Endothelial cell of umbilical vein (primary cell): ENCODE data around the gene CCSER2. TPM values are rescaled to one million over a fixed set of nuclear protein-coding genes. Genes with fewer than 3 reads are reported as not detected.

Experiments
- BruUV-seq: library from RNA; stranded (reverse); fragments of 400-500 nt; replicated peaks from 2 replicates; lab custom pipeline; 2021; lab: Mats Ljungman, UMichigan
- CTCF ChIA-PET: fragments of 300-600, 350-600 bp; sonication (Branson Sonifier 250); formaldehyde crosslinking; loops from one replicate; lab custom pipeline; 2021; ENCODE audit warnings: antibody characterized with exemption, inconsistent platforms; lab: Charles Lee
- POLR2A ChIA-PET: fragments of 300-600, 350-600 bp; sonication (Branson Sonifier 250); formaldehyde crosslinking; loops from one replicate; lab custom pipeline; 2021; ENCODE audit warnings: antibody characterized with exemption, inconsistent platforms; lab: Charles Lee
- DNase-seq: peaks from one replicate; pipeline ENCODE4 v3.0.0-alpha.2; 2011; ENCODE audit warnings: low read depth, low spot score
- FAIRE-seq: peaks from 2 replicates; lab custom pipeline; 2011; peaks lifted over from hg19 to GRCh38; lab: Jason Lieb, UNC
- H2AFZ ChIP-seq: 2 replicates; pipeline ENCODE4 v1.6.0; 2012; ENCODE audit warnings: low read depth, low read length, control low read depth, inconsistent platforms
- H3K27ac ChIP-seq: 2 replicates; pipeline ENCODE4 v1.5.1; 2011; ENCODE audit warnings: low read depth, mild to moderate bottlenecking, control low read depth, low read length, moderate library complexity; ENCODE audit not compliant: insufficient read depth
- H3K27me3 ChIP-seq, 2 experiments: 2 replicates each; pipeline versions ENCODE4 v1.6.0 to v1.6.1; 2011; ENCODE audit warnings: low read length in 2 of 2, mixed read lengths in 1 of 2; ENCODE audit not compliant: control insufficient read depth in 2 of 2, insufficient read depth in 2 of 2
- H3K36me3 ChIP-seq, 2 experiments: 2 replicates in 1 of 2; 3 replicates in 1 of 2; pipeline ENCODE4 v1.5.1; 2011; ENCODE audit warnings: low read length in 2 of 2, mild to moderate bottlenecking in 1 of 2, moderate library complexity in 1 of 2; ENCODE audit not compliant: control insufficient read depth in 2 of 2, insufficient read depth in 2 of 2; ENCODE audit errors: extremely low read depth in 1 of 2
- H3K4me1 ChIP-seq: 3 replicates; pipeline ENCODE4 v1.5.1; 2011; ENCODE audit warnings: mild to moderate bottlenecking, low read length; ENCODE audit not compliant: control insufficient read depth, insufficient read depth; ENCODE audit errors: extremely low read depth
- H3K4me2 ChIP-seq: 2 replicates; pipeline ENCODE4 v1.6.1; 2011; ENCODE audit warnings: low read length, control low read depth, mixed read lengths; ENCODE audit not compliant: insufficient read depth
- H3K4me3 ChIP-seq, 3 experiments: fragments of 200-600 bp in 1 of 3; sonication (generic), shearing (Covaris generic) in 1 of 3; replicated peaks in 1 of 3; 2 replicates each; pipeline ENCODE4 v1.5.1; 2011 to 2016; ENCODE audit warnings: control low read depth in 3 of 3, low read length in 3 of 3, mild to moderate bottlenecking in 2 of 3, inconsistent platforms in 1 of 3, low read depth in 1 of 3, moderate library complexity in 1 of 3; ENCODE audit not compliant: insufficient read depth in 1 of 3
- H3K79me2 ChIP-seq: 2 replicates; pipeline ENCODE4 v1.6.0; 2012; ENCODE audit warnings: low read length, inconsistent platforms; ENCODE audit not compliant: control insufficient read depth, insufficient read depth
- H3K9ac ChIP-seq: replicated peaks from 2 replicates; pipeline ENCODE3; 2011; ENCODE audit warnings: low read length, control low read depth; ENCODE audit not compliant: insufficient read depth; ENCODE audit errors: extremely low read depth
- H3K9me1 ChIP-seq: replicated peaks from 3 replicates; pipeline ENCODE4 v1.6.0; 2011; ENCODE audit warnings: mild to moderate bottlenecking, low read length; ENCODE audit not compliant: control insufficient read depth, insufficient read depth; ENCODE audit errors: extremely low read depth
- H3K9me3 ChIP-seq: replicated peaks from 2 replicates; pipeline ENCODE4 v1.5.1; 2012; ENCODE audit warnings: low read length, inconsistent platforms; ENCODE audit not compliant: control insufficient read depth, insufficient read depth
- H4K20me1 ChIP-seq: replicated peaks from 2 replicates; pipeline ENCODE3; 2011; ENCODE audit warnings: mild to moderate bottlenecking, low read length; ENCODE audit not compliant: control insufficient read depth, insufficient read depth; ENCODE audit errors: extremely low read depth
- CTCF ChIP-seq, 2 donors: IDR thresholded peaks; 1 replicate in 1 of 2; 2 replicates in 1 of 2; pipeline ENCODE4 v1.5.1; 2011; ENCODE audit warnings: low read length in 2 of 2, mild to moderate bottlenecking in 2 of 2, moderate library complexity in 2 of 2, control low read depth in 1 of 2, inconsistent platforms in 1 of 2, low read depth in 1 of 2; ENCODE audit not compliant: insufficient read depth in 1 of 2; ENCODE audit errors: extremely low read depth in 1 of 2
- EZH2 ChIP-seq: IDR thresholded peaks from 2 replicates; pipeline ENCODE4 v1.6.1; 2012; ENCODE audit warnings: borderline replicate concordance, low read depth, mild to moderate bottlenecking, moderate library complexity, low read length, inconsistent platforms; ENCODE audit not compliant: severe bottlenecking
- FOS ChIP-seq: IDR thresholded peaks from 2 replicates; pipeline ENCODE4 v1.6.1; 2011; ENCODE audit warnings: mild to moderate bottlenecking, low read length, moderate library complexity, borderline replicate concordance; ENCODE audit not compliant: insufficient read depth
- GATA2 ChIP-seq: IDR thresholded peaks from 2 replicates; pipeline ENCODE4 v1.7.0; 2011; ENCODE audit warnings: low read depth, mild to moderate bottlenecking, moderate library complexity, mixed read lengths, low read length; ENCODE audit not compliant: insufficient read length, insufficient read depth
- JUN ChIP-seq: IDR thresholded peaks from 2 replicates; pipeline ENCODE4 v1.6.1; 2011; ENCODE audit warnings: borderline replicate concordance, low read depth; ENCODE audit not compliant: insufficient read length, insufficient read depth
- MAX ChIP-seq: IDR thresholded peaks from 2 replicates; pipeline ENCODE4 v1.6.1; 2011; ENCODE audit not compliant: insufficient read depth, insufficient read length
- MYC ChIP-seq: IDR thresholded peaks from one replicate; pipeline ENCODE4 v1.6.1; 2011; ENCODE audit warnings: mild to moderate bottlenecking, low read depth, low read length
- POLR2A ChIP-seq: IDR thresholded peaks from 2 replicates; pipeline ENCODE4 v1.6.1; 2012; ENCODE audit warnings: low read depth, mild to moderate bottlenecking, control low read depth, low read length
- POLR2AphosphoS5 ChIP-seq: IDR thresholded peaks from 2 replicates; pipeline ENCODE4 v1.6.1; 2012; ENCODE audit warnings: low read depth, mild to moderate bottlenecking, control low read depth, low read length, moderate library complexity; ENCODE audit not compliant: insufficient read depth
- dilution Hi-C: fragments of 300-500 bp; cut with MboI; formaldehyde crosslinking; loops from one replicate; pipeline ENCODE4 v1.15.0; 2019; ENCODE audit warnings: low sequenced_read_pairs; ENCODE audit not compliant: extremely low pct_ligation_motif_present
- intact Hi-C: fragments of 100-400 bp; cut with micrococcal nuclease; formaldehyde crosslinking; loops from one replicate; pipeline ENCODE4 v1.10.0; 2022
- polyA plus RNA-seq, 4 experiments: library from polyadenylated mRNA; depleted of rRNA in 3 of 4; stranded (reverse) in 3 of 4; unstranded in 1 of 4; fragments of >200 nt; gene quantifications; 2 replicates each; pipeline versions ENCODE4 v1.2.1 to v1.2.3, GENCODE V29; 2011 to 2012; ENCODE audit warnings: missing spikeins in 1 of 4
- total RNA-seq: library from RNA; stranded (reverse); gene quantifications from 2 replicates; pipeline ENCODE4 v1.2.3, GENCODE V29; 2021

CCSER2 gene
- total and polyA plus RNA-seq, 2 donors (not counting 3 experiments of a cell fraction or from before 2014, with no cell fraction given): 14.5 to 49.3 TPM

- Histone ChIP-seq H3K27me3 (no peaks in the 10 kb centered on the region), H3K9me1 (no peaks in the 10 kb centered on the region), H3K4me3 (no peak overlapping the region), H3K27ac (no peak overlapping the region), H3K36me3 (no peaks in the 10 kb centered on the region), H4K20me1 (no peaks in the 10 kb centered on the region), H3K4me1 (peaks cover 2% of the 10 kb centered on the region), H3K9me3 (no peaks in the 10 kb centered on the region), H2AFZ (no peak overlapping the region), H3K9ac (no peak overlapping the region), H3K79me2 (no peaks in the 10 kb centered on the region), H3K4me2 (no peak overlapping the region)
- DNase-seq (no peak), FAIRE-seq (no peak)
- dilution Hi-C loops: no loop called here
- intact Hi-C loops: no loop called here
- ChIA-PET POLR2A (no interaction called here), CTCF (interaction anchor here (1.2 to 1.6 kb wide), 2 partner anchors 31 to 97 kb away, joined by 3 to 5 read pairs; no protein-coding TSS in a partner anchor)
- TF ChIP-seq GATA2: no peak
- no TSS peak for BruUV-seq
Observed at GRCh38 chr10:84440781-84441180, 112.4 kb downstream of the CCSER2 start.

- Histone ChIP-seq H3K27ac (no peak overlapping the region), H3K4me2 (no peak overlapping the region), H3K27me3 (no peaks in the 10 kb centered on the region), H2AFZ (no peak overlapping the region), H3K9ac (no peak overlapping the region), H3K9me3 (no peaks in the 10 kb centered on the region), H3K4me3 (no peak overlapping the region), H3K79me2 (no peaks in the 10 kb centered on the region), H3K9me1 (no peaks in the 10 kb centered on the region), H3K4me1 (no peaks in the 10 kb centered on the region), H3K36me3 (peaks cover 0 to 4% of the 10 kb centered on the region in 2 experiments), H4K20me1 (no peaks in the 10 kb centered on the region)
- DNase-seq (no peak), FAIRE-seq (no peak)
- TF ChIP-seq POLR2A (no peak), MYC (no peak), CTCF (IDR thresholded peaks at IDR 0.05; ENCODE audit: extremely low read depth in 1 of 2, insufficient read depth in 1 of 2, low read depth in 1 of 2, low read length in 2 of 2) (no peak), EZH2 (no peak), GATA2 (no peak), FOS (no peak), POLR2AphosphoS5 (no peak), MAX (no peak), JUN (no peak)
- BruUV-seq: no TSS peak
- POLR2A ChIA-PET: no interaction called here
- CTCF ChIA-PET: interaction anchor here (1.2 to 4.5 kb wide), 2 partner anchors 18 to 95 kb away, joined by 3 to 24 read pairs; no protein-coding TSS in a partner anchor
- dilution Hi-C loops (no loop called here), intact Hi-C loops (no loop called here)
Observed at GRCh38 chr10:84447701-84448400, 119.5 kb downstream of the CCSER2 start.
